Esophagus muscularis mucosa (tissue), 4 donors: Measurements from ENCODE around the gene NAPB. TPM values are rescaled to one million over a fixed set of nuclear protein-coding genes. Genes with fewer than 3 reads are reported as not detected.

Source experiments
- DNase-seq: peaks from one replicate; pipeline ENCODE4 v3.0.0-alpha.2; 2017; ENCODE audit errors: extremely low spot score
- H3K27ac ChIP-seq, 4 donors: fragments of 200-600 bp; sonication (generic); replicated peaks in 1 of 4; 1 replicate in 3 of 4; 2 replicates in 1 of 4; pipeline ENCODE4 v1.5.1; 2016 to 2019; ENCODE audit warnings: mild to moderate bottlenecking in 1 of 4
- H3K27me3 ChIP-seq, 4 donors: fragments of 200-600 bp; sonication (generic); one replicate each; pipeline versions ENCODE4 v1.5.1 to v1.6.0; 2016 to 2019
- H3K36me3 ChIP-seq, 4 donors: fragments of 200-600 bp; sonication (generic); one replicate each; pipeline ENCODE4 v1.5.1; 2016 to 2019
- H3K4me1 ChIP-seq, 4 donors: fragments of 200-600 bp; sonication (generic); one replicate each; pipeline ENCODE4 v1.5.1; 2016 to 2019
- H3K4me3 ChIP-seq, 4 donors: fragments of 200-600 bp; sonication (generic); 1 replicate in 2 of 4; 2 replicates in 2 of 4; pipeline ENCODE4 v1.5.1; 2016 to 2019; ENCODE audit warnings: mild to moderate bottlenecking in 4 of 4, moderate library complexity in 1 of 4
- H3K9me3 ChIP-seq, 4 donors: fragments of 200-600 bp; sonication (generic); 1 replicate in 3 of 4; 2 replicates in 1 of 4; pipeline ENCODE4 v1.5.1; 2016 to 2019
- CTCF ChIP-seq, 3 experiments: fragments of 200-600 bp in 2 of 3; fragments of 450-650 bp in 1 of 3; sonication (generic) in 2 of 3; IDR thresholded peaks; one replicate each; pipeline ENCODE4 v1.5.1; 2017 to 2019; ENCODE audit warnings: antibody characterized with exemption in 3 of 3, mild to moderate bottlenecking in 2 of 3, moderate library complexity in 1 of 3
- EP300 ChIP-seq: sonication (generic); formaldehyde crosslinking; IDR thresholded peaks from one replicate; pipeline ENCODE4 v1.6.1; 2017; ENCODE audit warnings: antibody characterized with exemption
- POLR2A ChIP-seq: fragments of 450-650 bp; IDR thresholded peaks from one replicate; pipeline ENCODE4 v1.6.1; 2017; ENCODE audit warnings: antibody characterized with exemption, moderate library complexity, mild to moderate bottlenecking, low read depth
- POLR2AphosphoS5 ChIP-seq, 2 donors: sonication (generic); formaldehyde crosslinking; IDR thresholded peaks; one replicate each; pipeline ENCODE4 v1.6.1; 2017; ENCODE audit warnings: antibody characterized with exemption in 2 of 2
- WGBS: methylation state at CpG from one replicate; pipeline ENCODE4 v1.1.5; 2018; 5-methylcytosine and 5-hydroxymethylcytosine counted together
- intact Hi-C: fragments of 100-400 bp; cut with DNase I; formaldehyde crosslinking; loops from one replicate; pipeline ENCODE4 v1.15.1; 2023
- total RNA-seq, 4 donors: library from RNA; depleted of rRNA; stranded (reverse); fragments of >200 nt; gene quantifications; one replicate each; pipeline versions ENCODE4 v1.1.0 to v1.2.1, GENCODE V29; 2016

NAPB gene
- total RNA-seq, 4 donors from 2014 or later: 13.7 to 18.7 (median 15.2) TPM

GRCh38 chr20:23337312-23337711, 84.0 kb downstream of the NAPB start:
- TF ChIP-seq CTCF (IDR thresholded peaks at IDR 0.05) (no peak), POLR2A (no peak)
- intact Hi-C loops: loop anchor here (5.0 kb wide), 1 partner anchor 645 kb away; no protein-coding TSS in a partner anchor
- DNase-seq: no peak
- no peak overlapping the region for H3K27ac ChIP-seq
- H3K27me3 ChIP-seq: no peaks in the 10 kb centered on the region
- no peak overlapping the region for H3K4me3 ChIP-seq
- H3K4me1 ChIP-seq: peaks cover 0 to 8% (median 6%) of the 10 kb centered on the region in 4 donors
- no peaks in the 10 kb centered on the region for H3K36me3 ChIP-seq
- no peaks in the 10 kb centered on the region for H3K9me3 ChIP-seq

- H3K27ac ChIP-seq: no peak overlapping the region
- H3K36me3 ChIP-seq: no peaks in the 10 kb centered on the region
- H3K4me1 ChIP-seq: peaks cover 0 to 8% (median 6%) of the 10 kb centered on the region in 4 donors
- 94% methylated on average over 5 of the region's 5 CpGs for WGBS
- no peak for DNase-seq
- H3K9me3 ChIP-seq: no peaks in the 10 kb centered on the region
- intact Hi-C loops: loop anchor here (5.0 kb wide), 1 partner anchor 644 kb away; no protein-coding TSS in a partner anchor
- no peak overlapping the region for H3K4me3 ChIP-seq
- TF ChIP-seq POLR2AphosphoS5 (IDR thresholded peaks at IDR 0.05) (no peak), CTCF (IDR thresholded peaks at IDR 0.05) (no peak), POLR2A (no peak)
- H3K27me3 ChIP-seq: no peaks in the 10 kb centered on the region
These were observed 84.8 kb downstream of the NAPB start for GRCh38 chr20:23336476-23336875.

GRCh38 chr20:23335521-23335920, 85.8 kb downstream of the NAPB start:
- no peak overlapping the region for H3K4me3 ChIP-seq
- H3K36me3 ChIP-seq: no peaks in the 10 kb centered on the region
- intact Hi-C loops: loop anchor here (5.0 kb wide), 1 partner anchor 643 kb away; no protein-coding TSS in a partner anchor
- no peak for DNase-seq
- H3K27ac ChIP-seq: no peak overlapping the region
- H3K4me1 ChIP-seq: peaks cover 0 to 5% (median 4%) of the 10 kb centered on the region in 4 donors
- WGBS: 100% methylated on average over 5 of the region's 5 CpGs
- no peak for TF ChIP-seq CTCF (IDR thresholded peaks at IDR 0.05)
- no peak for TF ChIP-seq EP300
- no peak for TF ChIP-seq POLR2A
- no peak for TF ChIP-seq POLR2AphosphoS5 (IDR thresholded peaks at IDR 0.05)
- no peaks in the 10 kb centered on the region for H3K27me3 ChIP-seq
- H3K9me3 ChIP-seq: no peaks in the 10 kb centered on the region

DNA sequence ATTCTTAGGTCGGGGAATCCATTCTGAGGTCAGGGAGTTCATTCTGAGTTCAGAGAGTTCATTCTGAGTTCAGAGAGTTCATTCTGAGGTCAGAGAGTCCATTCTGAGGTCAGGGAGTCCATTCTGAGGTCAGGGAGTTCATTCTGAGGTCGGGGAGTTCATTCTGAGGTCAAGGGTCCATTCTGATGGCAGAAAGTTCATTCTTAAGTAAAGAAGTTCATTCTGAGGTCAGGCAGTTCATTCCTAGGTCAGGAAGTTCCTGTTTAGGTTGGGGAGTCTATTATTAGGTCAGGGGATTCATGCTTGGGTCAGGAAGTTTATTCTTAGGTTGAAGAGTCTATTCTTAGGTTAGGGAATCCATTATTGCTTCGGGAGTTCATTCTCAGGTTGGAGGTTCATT, 87.2 kb downstream of the NAPB start:
- 65% methylated on average over 3 of the region's 3 CpGs for WGBS
- intact Hi-C loops: no loop called here

More for the DNA sequence above, 87.2 kb downstream of the NAPB start:
- Histone ChIP-seq H3K4me1 (peaks cover 0 to 4% (median 0%) of the 10 kb centered on the region in 4 donors), H3K27ac (no peak overlapping the region), H3K27me3 (no peaks in the 10 kb centered on the region), H3K36me3 (no peaks in the 10 kb centered on the region), H3K9me3 (no peaks in the 10 kb centered on the region), H3K4me3 (no peak overlapping the region)
- TF ChIP-seq POLR2A (no peak), POLR2AphosphoS5 (IDR thresholded peaks at IDR 0.05) (no peak), EP300 (no peak), CTCF (IDR thresholded peaks at IDR 0.05) (no peak)
- DNase-seq: no peak
